ENCODE measurements around the gene TFDP2. TPM values are rescaled to one million over a fixed set of nuclear protein-coding genes. Genes with fewer than 3 reads are reported as not detected.

The TFDP2 gene
- total and polyA plus RNA-seq, 2 of the 8 experiments (the other 6 are each of a cell fraction or from before 2014, with no cell fraction given) = 41.1 to 119 TPM

- CTCF ChIA-PET (ENCODE audit: partially characterized antibody) = interaction anchor here (1.3 kb wide), 1 partner anchor 9 kb away, joined by 5 read pairs; no protein-coding TSS in a partner anchor
- no peak overlapping the region for H2BK120ac ChIP-seq (replicated peaks; ENCODE audit: low read depth, low read length)
- TF ChIP-seq RXRA (IDR thresholded peaks at IDR 0.05; ENCODE audit: insufficient read depth, low read depth, low read length) (no peak), CTCF (IDR thresholded peaks at IDR 0.05; ENCODE audit: control extremely low read depth in 1 of 3, insufficient read depth in 1 of 3, low read depth in 1 of 3, low read length in 3 of 3) (no peak), BRCA1 (IDR thresholded peaks at IDR 0.05; ENCODE audit: low read depth, low read length) (no peak), SIN3A (conservative IDR thresholded peaks at IDR 0.05 in 1 of 2, IDR thresholded peaks at IDR 0.05 in 1 of 2; ENCODE audit: low read depth in 1 of 2, low read length in 2 of 2) (no peak), RNF2 (IDR thresholded peaks at IDR 0.05; ENCODE audit: borderline replicate concordance, low read depth, low read length, missing control alignments, poor library complexity, severe bottlenecking) (no peak), CTBP2 (IDR thresholded peaks at IDR 0.05; ENCODE audit: borderline replicate concordance, insufficient read depth, insufficient read length, low read length) (no peak), E2F6 (IDR thresholded peaks at IDR 0.05) (no peak)
These were observed 215.7 kb downstream of the TFDP2 start for GRCh38 chr3:141933421-141934300.

More at GRCh38 chr3:141933421-141934300, 215.7 kb downstream of the TFDP2 start:
- H3K14ac ChIP-seq (ENCODE audit: insufficient read length) = no peak overlapping the region
- H3K23ac ChIP-seq (ENCODE audit: insufficient read length) = no peak overlapping the region
- H4K91ac ChIP-seq (replicated peaks; ENCODE audit: insufficient read length, low read length) = no peak overlapping the region
- H3K4me1 ChIP-seq (replicated peaks in 1 of 4; ENCODE audit: control insufficient read depth in 3 of 4, insufficient read depth in 4 of 4, low read length in 3 of 4) = peaks cover 0 to 4% (median 0%) of the 10 kb centered on the region in 4 experiments; a peak in 1 of 7 replicates
- H3K56ac ChIP-seq (replicated peaks; ENCODE audit: insufficient read length, low read depth, low read length) = no peak overlapping the region
- peaks cover 0 to 4% of the 10 kb centered on the region in 2 experiments for H4K20me1 ChIP-seq (replicated peaks in 1 of 2; ENCODE audit: control insufficient read depth in 1 of 2, insufficient read depth in 2 of 2, low read length in 2 of 2)
- no peaks in the 10 kb centered on the region for H3K79me2 ChIP-seq (ENCODE audit: control insufficient read depth in 1 of 2, insufficient read depth in 2 of 2, low read length in 2 of 2)
- POLR2A ChIA-PET (ENCODE audit: partially characterized antibody) = no interaction called here
- H3K9ac ChIP-seq (replicated peaks in 1 of 4; ENCODE audit: extremely low read depth in 1 of 4, low read depth in 3 of 4, low read length in 3 of 4) = no peak overlapping the region
- no peak overlapping the region for H2BK15ac ChIP-seq (ENCODE audit: low read length)
- no peaks in the 10 kb centered on the region; the same call in 1 of the 2 replicates for H3K79me1 ChIP-seq (ENCODE audit: low read depth, low read length)
- no peaks in the 10 kb centered on the region for H3K9me3 ChIP-seq (ENCODE audit: insufficient read depth in 2 of 2, low read depth in 1 of 2, low read length in 1 of 2)
- no peaks in the 10 kb centered on the region for H3K23me2 ChIP-seq (ENCODE audit: low read depth, low read length)
- no peak overlapping the region for H3K4me2 ChIP-seq (ENCODE audit: insufficient read depth in 1 of 2, low read depth in 2 of 2, low read length in 2 of 2)
- H3K18ac ChIP-seq (ENCODE audit: extremely low read depth, low read length) = no peak overlapping the region
- WGBS, 2 experiments (ENCODE audit: extremely low coverage in 1 of 2, insufficient coverage in 1 of 2, insufficient read length in 1 of 2, insufficient replicate concordance in 2 of 2, low coverage in 1 of 2, low lambda C conversion rate in 2 of 2, missing lambda C conversion rate in 1 of 2) = 91% methylated on average over 16 of the region's 16 CpGs; no CpG with 5 or more reads in 1 of the 2 experiments
- no peak overlapping the region for H2AFZ ChIP-seq (ENCODE audit: low read length)
- no peaks in the 10 kb centered on the region for H3K27me3 ChIP-seq (replicated peaks in 1 of 4; ENCODE audit: control insufficient read depth in 3 of 4, extremely low read depth in 1 of 4, insufficient read depth in 3 of 4, low read length in 3 of 4)
- peak in 1 of 2 experiments; percentile 45 for DNase-seq (ENCODE audit: low read depth in 1 of 2, low spot score in 2 of 2)
- H4K5ac ChIP-seq (ENCODE audit: insufficient read length, low read depth, low read length) = no peak overlapping the region
- no peaks in the 10 kb centered on the region for H3K36me3 ChIP-seq (ENCODE audit: control insufficient read depth in 2 of 4, insufficient read depth in 4 of 4, low read length in 3 of 4)
- peak overlapping the region; percentile 71; the same call in 1 of the 2 replicates for H4K8ac ChIP-seq (ENCODE audit: extremely low read depth, insufficient read depth, low read length)
- no peak for FAIRE-seq
- H3K27ac ChIP-seq (ENCODE audit: low read depth, low read length) = peak overlapping the region; percentile 6; the same call in 1 of the 2 replicates
- H2BK12ac ChIP-seq (ENCODE audit: low read depth, low read length) = no peak overlapping the region
- H3K4ac ChIP-seq (replicated peaks; ENCODE audit: insufficient read length, low read depth, low read length) = no peak overlapping the region
- no peak overlapping the region for H2AK5ac ChIP-seq (ENCODE audit: low read depth, low read length)
- no peak overlapping the region for H2BK5ac ChIP-seq (ENCODE audit: low read depth, low read length)
- H3K4me3 ChIP-seq (ENCODE audit: extremely low read depth in 1 of 4, insufficient read depth in 2 of 4, low read depth in 3 of 4, low read length in 4 of 4) = no peak overlapping the region
- H2BK20ac ChIP-seq (ENCODE audit: low read length) = no peak overlapping the region

All from H1 (cell line).